PC-9 (cell line): ENCODE results near the gene MAOA. TPM values are rescaled to one million over a fixed set of nuclear protein-coding genes. Genes with fewer than 3 reads are reported as not detected.
"Not testable (repeated sequence)": the region's sequence is repeated elsewhere in the genome, so short reads cannot be mapped to it uniquely, and the experiment has no call there.

ENCODE experiments used
- BruUV-seq: library from RNA; stranded (reverse); fragments of 400-500 nt; replicated peaks from 2 replicates; lab custom pipeline; 2021; lab: Mats Ljungman, UMichigan
- CTCF ChIA-PET: fragments of 300-600 bp; sonication (Branson Sonifier 250); formaldehyde crosslinking; loops from one replicate; lab custom pipeline; 2022; ENCODE audit warnings: antibody characterized with exemption; lab: Charles Lee
- POLR2A ChIA-PET: fragments of 300-600 bp; sonication (Branson Sonifier 250); formaldehyde crosslinking; loops from one replicate; lab custom pipeline; 2022; ENCODE audit warnings: antibody characterized with exemption; ENCODE audit not compliant: unreplicated experiment; lab: Charles Lee
- DNase-seq, 2 experiments: peaks; one replicate each; pipeline versions ENCODE4 v3.0.0 to v3.0.0-alpha.2; 2015 to 2022; ENCODE audit warnings: mixed read lengths in 1 of 2
- H2AFZ ChIP-seq: fragments of 200-600 bp; sonication (generic); 2 replicates; pipeline ENCODE4 v1.8.1; 2017; ENCODE audit warnings: antibody characterized with exemption
- H3F3A ChIP-seq: fragments of 200-600 bp; sonication (generic); 2 replicates; pipeline ENCODE4 v1.8.1; 2017; ENCODE audit warnings: antibody characterized with exemption, mild to moderate bottlenecking, low read depth; ENCODE audit not compliant: insufficient read depth
- H3K27ac ChIP-seq: fragments of 200-600 bp; sonication (generic); 2 replicates; pipeline ENCODE4 v1.6.1; 2016; ENCODE audit warnings: mixed run types
- H3K27me3 ChIP-seq: fragments of 200-600 bp; sonication (generic); 2 replicates; pipeline ENCODE4 v1.6.1; 2016; ENCODE audit warnings: low read depth, mixed run types; ENCODE audit not compliant: insufficient read depth
- H3K36me3 ChIP-seq: fragments of 200-600 bp; sonication (generic); 2 replicates; pipeline ENCODE4 v1.6.1; 2016; ENCODE audit warnings: low read depth, mixed run types
- H3K4me1 ChIP-seq: fragments of 200-600 bp; sonication (generic); replicated peaks from 2 replicates; pipeline ENCODE4 v1.6.1; 2016; ENCODE audit warnings: mixed run types; ENCODE audit not compliant: insufficient read depth
- H3K4me2 ChIP-seq: fragments of 200-600 bp; sonication (generic); 2 replicates; pipeline ENCODE4 v1.6.1; 2017; ENCODE audit warnings: mixed run types
- H3K4me3 ChIP-seq: fragments of 200-600 bp; sonication (generic); 2 replicates; pipeline ENCODE4 v1.6.1; 2016; ENCODE audit warnings: mixed run types
- H3K79me2 ChIP-seq: fragments of 200-600 bp; sonication (generic); 2 replicates; pipeline ENCODE4 v1.6.1; 2017; ENCODE audit warnings: low read depth, mixed run types
- H3K9me2 ChIP-seq: fragments of 200-600 bp; sonication (generic); 2 replicates; pipeline ENCODE4 v1.8.1; 2017; ENCODE audit warnings: mild to moderate bottlenecking; ENCODE audit not compliant: insufficient read depth
- H3K9me3 ChIP-seq: fragments of 200-600 bp; sonication (generic); 2 replicates; pipeline ENCODE4 v1.8.1; 2016; ENCODE audit warnings: low read depth; ENCODE audit not compliant: insufficient read depth
- H4K20me1 ChIP-seq: fragments of 200-600 bp; sonication (generic); 2 replicates; pipeline ENCODE4 v1.8.1; 2017; ENCODE audit not compliant: insufficient read depth
- CTCF ChIP-seq: fragments of 200-600 bp; sonication (generic); conservative IDR thresholded peaks from 2 replicates; pipeline ENCODE4 v1.6.1; 2017; ENCODE audit warnings: mixed run types, antibody characterized with exemption, mild to moderate bottlenecking, moderate library complexity
- EZH2 ChIP-seq: fragments of 200-600 bp; sonication (generic); IDR thresholded peaks from 2 replicates; pipeline ENCODE4 v1.8.0; 2017; ENCODE audit warnings: antibody characterized with exemption, low read depth
- intact Hi-C: fragments of 100-400 bp; cut with micrococcal nuclease; formaldehyde crosslinking; loops from one replicate; pipeline ENCODE4 v1.10.0; 2022; ENCODE audit not compliant: unreplicated experiment
- total RNA-seq: library from RNA; stranded (reverse); gene quantifications from 2 replicates; pipeline ENCODE4 v1.2.3, GENCODE V29; 2021

The MAOA gene
- total RNA-seq, 1 experiment from 2014 or later = 5.0 TPM

- Histone ChIP-seq H3F3A (no peaks in the 10 kb centered on the region), H2AFZ (no peak overlapping the region), H3K4me2 (no peak overlapping the region), H4K20me1 (no peaks in the 10 kb centered on the region), H3K27ac (no peak overlapping the region), H3K79me2 (no peaks in the 10 kb centered on the region), H3K4me3 (no peak overlapping the region), H3K9me2 (no peaks in the 10 kb centered on the region), H3K9me3 (no peaks in the 10 kb centered on the region), H3K4me1 (no peaks in the 10 kb centered on the region), H3K36me3 (no peaks in the 10 kb centered on the region), H3K27me3 (no peaks in the 10 kb centered on the region)
- BruUV-seq = no TSS peak
- TF ChIP-seq EZH2 (no peak), CTCF (no peak)
- no peak for DNase-seq
- CTCF ChIA-PET = interaction anchor here (0.6 kb wide), 1 partner anchor 449 kb away, joined by 3 read pairs; no protein-coding TSS in a partner anchor
- POLR2A ChIA-PET = no interaction called here
- intact Hi-C loops = no loop called here
Observed at GRCh38 chrX:43618366-43619205, 37.5 kb upstream of the MAOA start.

- H3K27ac ChIP-seq, BruUV-seq, CTCF ChIA-PET, DNase-seq, H4K20me1 ChIP-seq, H2AFZ ChIP-seq, H3K9me3 ChIP-seq, H3K27me3 ChIP-seq, POLR2A ChIA-PET, H3K4me1 ChIP-seq, H3K36me3 ChIP-seq, H3F3A ChIP-seq, H3K9me2 ChIP-seq, H3K4me2 ChIP-seq, intact Hi-C loops, H3K4me3 ChIP-seq, H3K79me2 ChIP-seq: not testable (repeated sequence)
Observed at GRCh38 chrX:43619861-43620260, 36.2 kb upstream of the MAOA start.

GRCh38 chrX:43627147-43627546 is 29.0 kb upstream of the MAOA start:
- no peaks in the 10 kb centered on the region for H3K9me2 ChIP-seq
- H3F3A ChIP-seq = no peaks in the 10 kb centered on the region
- intact Hi-C loops = no loop called here
- no peak overlapping the region for H2AFZ ChIP-seq
- POLR2A ChIA-PET = no interaction called here
- CTCF ChIA-PET = no interaction called here
- DNase-seq = no peak
- no peak for TF ChIP-seq CTCF
- no peak for TF ChIP-seq EZH2
- H3K27me3 ChIP-seq = no peaks in the 10 kb centered on the region
- H3K4me3 ChIP-seq = no peak overlapping the region
- H3K79me2 ChIP-seq = no peaks in the 10 kb centered on the region
- H3K27ac ChIP-seq = no peak overlapping the region
- H3K4me1 ChIP-seq = no peaks in the 10 kb centered on the region
- H3K36me3 ChIP-seq = no peaks in the 10 kb centered on the region
- no peaks in the 10 kb centered on the region for H4K20me1 ChIP-seq
- no TSS peak for BruUV-seq
- H3K9me3 ChIP-seq = no peaks in the 10 kb centered on the region
- H3K4me2 ChIP-seq = no peak overlapping the region
